ENCODE data around the gene OR2Z1. TPM values are rescaled to one million over a fixed set of nuclear protein-coding genes. Genes with fewer than 3 reads are reported as not detected.
"Not testable (repeated sequence)": the region's sequence is repeated elsewhere in the genome, so short reads cannot be mapped to it uniquely, and the experiment has no call there.

OR2Z1 gene
- total RNA-seq, 1 experiment from 2014 or later, result not detected

DNA sequence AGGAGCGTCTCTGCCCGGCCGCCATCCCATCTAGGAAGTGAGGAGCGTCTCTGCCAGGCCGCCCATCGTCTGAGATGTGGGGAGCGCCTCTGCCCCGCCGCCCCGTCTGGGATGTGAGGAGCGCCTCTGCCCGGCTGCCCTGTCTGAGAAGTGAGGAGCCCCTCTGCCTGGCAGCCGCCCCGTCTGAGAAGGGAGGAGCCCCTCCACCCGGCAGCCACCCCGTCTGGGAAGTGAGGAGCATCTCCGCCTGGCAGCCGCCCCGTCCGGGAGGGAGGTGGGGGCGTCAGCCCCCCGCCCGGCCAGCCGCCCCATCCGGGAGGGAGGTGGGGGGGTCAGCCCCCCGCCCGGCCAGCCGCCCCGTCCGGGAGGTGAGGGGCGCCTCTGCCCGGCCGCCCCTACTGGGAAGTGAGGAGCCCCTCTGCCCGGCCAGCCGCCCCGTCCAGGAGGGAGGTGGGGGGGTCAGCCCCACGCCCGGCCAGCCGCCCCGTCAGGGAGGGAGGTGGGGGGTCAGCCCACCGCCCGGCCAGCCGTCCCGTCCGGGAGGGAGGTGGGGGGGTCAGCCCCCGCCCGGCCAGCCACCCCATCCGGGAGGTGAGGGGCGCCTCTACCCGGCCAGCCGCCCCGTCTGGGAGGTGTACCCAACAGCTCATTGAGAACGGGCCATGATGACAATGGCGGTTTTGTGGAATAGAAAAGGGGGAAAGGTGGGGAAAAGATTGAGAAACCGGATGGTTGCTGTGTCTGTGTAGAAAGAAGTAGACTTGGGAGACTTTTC lies 18.0 kb downstream of the OR2Z1 start:
- H3K27me3 ChIP-seq (ENCODE audit: insufficient read depth, low read length); intact Hi-C loops (cut with micrococcal nuclease); H3K79me2 ChIP-seq (ENCODE audit: insufficient read depth, low read length); H2AFZ ChIP-seq (ENCODE audit: low read depth, low read length, poor library complexity, severe bottlenecking); H3K36me3 ChIP-seq (ENCODE audit: control insufficient read depth in 1 of 2, insufficient read depth in 2 of 2, low read length in 2 of 2); POLR2A ChIA-PET; H3K4me1 ChIP-seq (ENCODE audit: control insufficient read depth in 1 of 2, insufficient read depth in 2 of 2, low read length in 2 of 2); H3K4me2 ChIP-seq (ENCODE audit: low read length); H3K4me3 ChIP-seq (replicated peaks in 1 of 2; ENCODE audit: low read depth in 1 of 2, low read length in 2 of 2); H3K27ac ChIP-seq (ENCODE audit: low read depth, low read length); H4K20me1 ChIP-seq (ENCODE audit: insufficient read depth); H3K9me2 ChIP-seq (ENCODE audit: insufficient read depth); DNase-seq (ENCODE audit: low read depth, low spot score); BruUV-seq (replicated peaks); H3K9me3 ChIP-seq (ENCODE audit: control insufficient read depth in 1 of 2, insufficient read depth in 1 of 2, low read depth in 1 of 2, low read length in 2 of 2); CTCF ChIA-PET; H3K9ac ChIP-seq (ENCODE audit: low read length); RAD21 ChIA-PET (ENCODE audit: low non-redundant PET in 1 of 2, low total read pairs in 2 of 2, uncharacterized antibody in 2 of 2, unreplicated experiment in 2 of 2); ATAC-seq: not testable (repeated sequence)

DNA sequence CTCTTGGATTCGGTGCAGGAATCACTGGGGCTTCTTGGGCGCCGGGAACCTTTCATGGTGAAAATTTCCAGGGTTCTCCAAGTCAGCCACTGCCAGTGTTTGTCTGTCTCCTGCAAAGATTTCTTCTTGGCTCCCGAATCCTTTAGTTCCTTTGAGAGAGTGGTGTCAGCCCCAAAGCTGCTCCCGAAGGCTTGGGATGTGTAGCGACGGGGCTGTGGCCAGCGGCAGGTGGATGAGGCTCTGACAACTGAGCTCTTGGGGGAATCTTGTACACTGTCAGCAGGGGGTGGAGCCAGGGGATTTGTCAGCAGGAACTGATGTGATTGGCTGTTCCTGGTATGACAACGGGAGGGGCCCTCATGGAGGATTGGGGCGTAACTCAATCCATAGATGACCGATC lies 45.8 kb downstream of the OR2Z1 start:
- H3K9me3 ChIP-seq (ENCODE audit: control insufficient read depth in 1 of 2, insufficient read depth in 1 of 2, low read depth in 1 of 2, low read length in 2 of 2); ATAC-seq; H2AFZ ChIP-seq (ENCODE audit: low read depth, low read length, poor library complexity, severe bottlenecking); H3K36me3 ChIP-seq (ENCODE audit: control insufficient read depth in 1 of 2, insufficient read depth in 2 of 2, low read length in 2 of 2); H3K27me3 ChIP-seq (ENCODE audit: insufficient read depth, low read length); H3K9ac ChIP-seq (ENCODE audit: low read length); BruUV-seq (replicated peaks); H3K4me1 ChIP-seq (ENCODE audit: control insufficient read depth in 1 of 2, insufficient read depth in 2 of 2, low read length in 2 of 2); H3K27ac ChIP-seq (ENCODE audit: low read depth, low read length); RAD21 ChIA-PET (ENCODE audit: low non-redundant PET in 1 of 2, low total read pairs in 2 of 2, uncharacterized antibody in 2 of 2, unreplicated experiment in 2 of 2); POLR2A ChIA-PET; H3K4me2 ChIP-seq (ENCODE audit: low read length); intact Hi-C loops (cut with micrococcal nuclease); CTCF ChIA-PET; DNase-seq (ENCODE audit: low read depth, low spot score); H3K79me2 ChIP-seq (ENCODE audit: insufficient read depth, low read length); H4K20me1 ChIP-seq (ENCODE audit: insufficient read depth); H3K9me2 ChIP-seq (ENCODE audit: insufficient read depth); H3K4me3 ChIP-seq (replicated peaks in 1 of 2; ENCODE audit: low read depth in 1 of 2, low read length in 2 of 2): not testable (repeated sequence)

DNA sequence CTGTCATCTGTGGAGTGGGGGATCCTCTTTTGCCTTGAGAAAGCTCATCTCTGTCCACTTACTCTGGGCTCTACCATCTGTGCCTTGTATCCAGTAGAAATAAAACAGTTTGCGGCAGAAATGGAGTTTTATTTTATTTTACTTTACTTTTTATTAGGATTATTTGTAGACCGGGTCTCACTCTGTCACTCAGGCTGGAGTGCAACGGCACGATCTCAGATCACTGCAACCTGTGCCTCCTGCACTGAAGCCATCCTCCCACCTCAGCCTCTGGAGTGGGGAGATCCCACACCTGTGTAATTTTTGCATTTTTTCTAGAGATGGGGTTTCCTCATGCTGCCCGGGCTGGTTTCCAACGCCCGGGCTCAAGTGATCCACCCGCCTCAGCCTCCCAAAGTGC lies 47.8 kb downstream of the OR2Z1 start:
- H3K36me3 ChIP-seq (ENCODE audit: control insufficient read depth in 1 of 2, insufficient read depth in 2 of 2, low read length in 2 of 2); H3K4me3 ChIP-seq (replicated peaks in 1 of 2; ENCODE audit: low read depth in 1 of 2, low read length in 2 of 2); POLR2A ChIA-PET; BruUV-seq (replicated peaks); intact Hi-C loops (cut with micrococcal nuclease); RAD21 ChIA-PET (ENCODE audit: low non-redundant PET in 1 of 2, low total read pairs in 2 of 2, uncharacterized antibody in 2 of 2, unreplicated experiment in 2 of 2); CTCF ChIA-PET; H3K4me1 ChIP-seq (ENCODE audit: control insufficient read depth in 1 of 2, insufficient read depth in 2 of 2, low read length in 2 of 2); H3K9me3 ChIP-seq (ENCODE audit: control insufficient read depth in 1 of 2, insufficient read depth in 1 of 2, low read depth in 1 of 2, low read length in 2 of 2); H3K79me2 ChIP-seq (ENCODE audit: insufficient read depth, low read length); H3K27me3 ChIP-seq (ENCODE audit: insufficient read depth, low read length); H4K20me1 ChIP-seq (ENCODE audit: insufficient read depth); H3K9me2 ChIP-seq (ENCODE audit: insufficient read depth); H3K27ac ChIP-seq (ENCODE audit: low read depth, low read length); H3K4me2 ChIP-seq (ENCODE audit: low read length); H2AFZ ChIP-seq (ENCODE audit: low read depth, low read length, poor library complexity, severe bottlenecking); H3K9ac ChIP-seq (ENCODE audit: low read length); DNase-seq (ENCODE audit: low read depth, low spot score); ATAC-seq: not testable (repeated sequence)

DNA sequence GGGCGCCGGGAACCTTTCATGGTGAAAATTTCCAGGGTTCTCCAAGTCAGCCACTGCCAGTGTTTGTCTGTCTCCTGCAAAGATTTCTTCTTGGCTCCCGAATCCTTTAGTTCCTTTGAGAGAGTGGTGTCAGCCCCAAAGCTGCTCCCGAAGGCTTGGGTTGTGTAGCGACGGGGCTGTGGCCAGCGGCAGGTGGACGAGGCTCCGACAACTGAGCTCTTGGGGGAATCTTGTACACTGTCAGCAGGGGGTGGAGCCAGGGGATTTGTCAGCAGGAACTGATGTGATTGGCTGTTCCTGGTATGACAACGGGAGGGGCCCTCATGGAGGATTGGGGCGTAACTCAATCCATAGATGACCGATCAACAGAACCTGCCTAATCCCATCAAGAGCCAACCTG lies 52.2 kb downstream of the OR2Z1 start:
- H3K9me3 ChIP-seq (ENCODE audit: control insufficient read depth in 1 of 2, insufficient read depth in 1 of 2, low read depth in 1 of 2, low read length in 2 of 2); H3K4me1 ChIP-seq (ENCODE audit: control insufficient read depth in 1 of 2, insufficient read depth in 2 of 2, low read length in 2 of 2); H3K27me3 ChIP-seq (ENCODE audit: insufficient read depth, low read length); BruUV-seq (replicated peaks); H3K4me3 ChIP-seq (replicated peaks in 1 of 2; ENCODE audit: low read depth in 1 of 2, low read length in 2 of 2); H3K27ac ChIP-seq (ENCODE audit: low read depth, low read length); intact Hi-C loops (cut with micrococcal nuclease); DNase-seq (ENCODE audit: low read depth, low spot score); H3K36me3 ChIP-seq (ENCODE audit: control insufficient read depth in 1 of 2, insufficient read depth in 2 of 2, low read length in 2 of 2); CTCF ChIA-PET; RAD21 ChIA-PET (ENCODE audit: low non-redundant PET in 1 of 2, low total read pairs in 2 of 2, uncharacterized antibody in 2 of 2, unreplicated experiment in 2 of 2); H3K9ac ChIP-seq (ENCODE audit: low read length); H4K20me1 ChIP-seq (ENCODE audit: insufficient read depth); H3K79me2 ChIP-seq (ENCODE audit: insufficient read depth, low read length); H3K4me2 ChIP-seq (ENCODE audit: low read length); POLR2A ChIA-PET; H3K9me2 ChIP-seq (ENCODE audit: insufficient read depth); ATAC-seq; H2AFZ ChIP-seq (ENCODE audit: low read depth, low read length, poor library complexity, severe bottlenecking): not testable (repeated sequence)

Data from HCT116 (cell line).